NCI-H774 (cell line): Measurements from ENCODE around the gene CNBP.

ENCODE experiments used
- DNase-seq: peaks from one replicate; lab custom pipeline; 2025; lab: John Stamatoyannopoulos, UW

CNBP gene

GRCh38 chr3:129131465-129132088 is 52.1 kb downstream of the CNBP start:
- no peak for DNase-seq

- no peak for DNase-seq
Observed at GRCh38 chr3:129130291-129130813, 53.3 kb downstream of the CNBP start.

- no peak for DNase-seq
Observed at GRCh38 chr3:129128357-129129155, 55.1 kb downstream of the CNBP start.

- no peak for DNase-seq
Observed at GRCh38 chr3:129126726-129127280, 56.9 kb downstream of the CNBP start.

- no peak for DNase-seq
Observed at GRCh38 chr3:129123314-129124060, 60.2 kb downstream of the CNBP start.

GRCh38 chr3:129122412-129123011 is 61.2 kb downstream of the CNBP start:
- no peak for DNase-seq

- DNase-seq: peak; percentile 89
Observed at GRCh38 chr3:129121792-129122411, 61.8 kb downstream of the CNBP start, which contains the start of gene RAB43. Gene RAB43 (minus strand): TSS chr3:129121804. CDS start chr3:129121489, 315 bp downstream.

- DNase-seq: no peak
Observed at GRCh38 chr3:129121016-129121791, 62.5 kb downstream of the CNBP start.

GRCh38 chr3:129120254-129121004 is 63.3 kb downstream of the CNBP start:
- DNase-seq: no peak

GRCh38 chr3:129119365-129120100 is 64.2 kb downstream of the CNBP start:
- DNase-seq: no peak

- no peak for DNase-seq
Observed at GRCh38 chr3:129118745-129119144, 65.0 kb downstream of the CNBP start.
